ENCODE results near the gene UTP14C. TPM values are rescaled to one million over a fixed set of nuclear protein-coding genes. Genes with fewer than 3 reads are reported as not detected.

UTP14C gene
- total and polyA plus RNA-seq, 2 of the 13 experiments (the other 11 are each of a cell fraction or from before 2014, with no cell fraction given) = 8.8 to 12.2 TPM

GRCh38 chr13:51997641-51998330, 26.7 kb upstream of the UTP14C start (continued):
- TF ChIP-seq DRAP1 (CRISPR knock-in tag; IDR thresholded peaks at IDR 0.05) (peak; percentile 44; the same call in 1 of the 2 replicates), RFXAP (CRISPR knock-in tag; IDR thresholded peaks at IDR 0.05; ENCODE audit: borderline replicate concordance) (no peak), ZNF639 (CRISPR knock-in tag; conservative IDR thresholded peaks at IDR 0.05) (no peak), MTA1 (CRISPR knock-in tag; IDR thresholded peaks at IDR 0.05; ENCODE audit: borderline replicate concordance) (peak; percentile 73), SKIL (CRISPR knock-in tag; IDR thresholded peaks at IDR 0.05; ENCODE audit: borderline replicate concordance) (peak; percentile 57; the same call in 1 of the 2 replicates), SOX13 (IDR thresholded peaks at IDR 0.05) (no peak), SOX13 (CRISPR knock-in tag; conservative IDR thresholded peaks at IDR 0.05 in 1 of 2, IDR thresholded peaks at IDR 0.05 in 1 of 2) (peak in 1 of 2 experiments; percentile 88; a peak in 2 of 4 replicates), EZH2 (conservative IDR thresholded peaks at IDR 0.05; ENCODE audit: low read depth, low read length) (no peak), HMG20B (CRISPR knock-in tag; conservative IDR thresholded peaks at IDR 0.05) (peak; percentile 87), PHF20 (CRISPR knock-in tag; IDR thresholded peaks at IDR 0.05) (no peak), GATAD2A (CRISPR knock-in tag; IDR thresholded peaks at IDR 0.05) (peak; percentile 95), MIER3 (CRISPR knock-in tag; IDR thresholded peaks at IDR 0.05; ENCODE audit: borderline replicate concordance) (0 out of 2 replicates have a peak, but pooled peaks have one; percentile 49), HDAC1 (CRISPR knock-in tag; IDR thresholded peaks at IDR 0.05) (peak; percentile 69), SOX5 (CRISPR knock-in tag; IDR thresholded peaks at IDR 0.05; ENCODE audit: borderline replicate concordance) (peak; percentile 79), ZNF451 (CRISPR knock-in tag; IDR thresholded peaks at IDR 0.05) (0 out of 2 replicates have a peak, but pooled peaks have one; percentile 37), ZNF589 (CRISPR knock-in tag; conservative IDR thresholded peaks at IDR 0.05) (no peak), HHEX (CRISPR knock-in tag; IDR thresholded peaks at IDR 0.05) (0 out of 2 replicates have a peak, but pooled peaks have one; percentile 39), POLR2A (IDR thresholded peaks at IDR 0.05; ENCODE audit: insufficient read depth in 1 of 2, low read depth in 2 of 2, low read length in 2 of 2) (0 out of 4 replicates have a peak, but pooled peaks of 1 of the 2 experiments have one; percentile 30), SNAI1 (CRISPR knock-in tag; IDR thresholded peaks at IDR 0.05; ENCODE audit: borderline replicate concordance) (peak; percentile 78; the same call in 1 of the 2 replicates), ONECUT2 (CRISPR knock-in tag; IDR thresholded peaks at IDR 0.05) (peak; percentile 32; the same call in 1 of the 2 replicates), ZBTB49 (CRISPR knock-in tag; IDR thresholded peaks at IDR 0.05; ENCODE audit: borderline replicate concordance) (no peak), ZNF18 (CRISPR knock-in tag; IDR thresholded peaks at IDR 0.05; ENCODE audit: insufficient replicate concordance) (no peak), ZFP36L2 (CRISPR knock-in tag; IDR thresholded peaks at IDR 0.05) (no peak)
